Measurements from ENCODE around the gene HNRNPUL2.

Gene HNRNPUL2

GRCh38 chr11:62673196-62673525 lies 54.1 kb downstream of the HNRNPUL2 start:
- Histone ChIP-seq H3K4me3 (ENCODE audit: low read depth, low read length) (no peak overlapping the region), H3K9me3 (no peaks in the 10 kb centered on the region), H3K36me3 (peaks cover 10% of the 10 kb centered on the region), H3K27me3 (no peaks in the 10 kb centered on the region), H3K4me1 (no peaks in the 10 kb centered on the region; the same call in 1 of the 2 replicates)
- TF ChIP-seq CTCF (IDR thresholded peaks at IDR 0.05; ENCODE audit: low read depth, low read length) = no peak
- DNase-seq = no peak

- Histone ChIP-seq H3K36me3 (peaks cover 12% of the 10 kb centered on the region), H3K4me3 (ENCODE audit: low read depth, low read length) (peak within 1 kb of the TSS; percentile 77), H3K9me3 (no peaks in the 10 kb centered on the region), H3K4me1 (no peaks in the 10 kb centered on the region), H3K27me3 (no peaks in the 10 kb centered on the region)
- no peak for TF ChIP-seq CTCF (IDR thresholded peaks at IDR 0.05; ENCODE audit: low read depth, low read length)
- peak; percentile 71 for DNase-seq
Measured at GRCh38 chr11:62671608-62672389, 55.5 kb downstream of the HNRNPUL2 start, which contains the start of the genes LBHD1 and UQCC3. TSS of gene LBHD1 (minus strand) at chr11:62672267. CDS start at chr11:62670031, 2,236 bp downstream. TSS of gene UQCC3 (plus strand) at chr11:62671673. CDS start at chr11:62671746, 73 bp downstream.

GRCh38 chr11:62671236-62671607 lies 56.0 kb downstream of the HNRNPUL2 start:
- TF ChIP-seq CTCF (IDR thresholded peaks at IDR 0.05; ENCODE audit: low read depth, low read length) = no peak
- Histone ChIP-seq H3K4me1 (no peaks in the 10 kb centered on the region), H3K4me3 (ENCODE audit: low read depth, low read length) (peak overlapping the region; percentile 77), H3K9me3 (no peaks in the 10 kb centered on the region), H3K36me3 (peaks cover 18% of the 10 kb centered on the region), H3K27me3 (no peaks in the 10 kb centered on the region)
- DNase-seq = no peak

- H3K4me3 ChIP-seq (ENCODE audit: low read depth, low read length) = no peak overlapping the region
- no peaks in the 10 kb centered on the region for H3K4me1 ChIP-seq
- no peak for DNase-seq
Measured at GRCh38 chr11:62669420-62670161, 57.7 kb downstream of the HNRNPUL2 start.

GRCh38 chr11:62667460-62667859 lies 59.8 kb downstream of the HNRNPUL2 start:
- H3K4me1 ChIP-seq = no peaks in the 10 kb centered on the region
- DNase-seq = no peak
- H3K4me3 ChIP-seq (ENCODE audit: low read depth, low read length) = peak overlapping the region; percentile 93
- no peak for TF ChIP-seq CTCF (IDR thresholded peaks at IDR 0.05; ENCODE audit: low read depth, low read length)
- no peaks in the 10 kb centered on the region for H3K27me3 ChIP-seq
- H3K36me3 ChIP-seq = peaks cover 24% of the 10 kb centered on the region
- H3K9me3 ChIP-seq = no peaks in the 10 kb centered on the region

More at GRCh38 chr11:62669420-62670161, 57.7 kb downstream of the HNRNPUL2 start:
- peaks cover 23% of the 10 kb centered on the region for H3K36me3 ChIP-seq
- no peak for TF ChIP-seq CTCF (IDR thresholded peaks at IDR 0.05; ENCODE audit: low read depth, low read length)
- H3K27me3 ChIP-seq = no peaks in the 10 kb centered on the region
- no peaks in the 10 kb centered on the region for H3K9me3 ChIP-seq
